Duodenal mucosa (tissue), 2 donors: Measurements from ENCODE around the gene USP30.
"Not testable (repeated sequence)": the region's sequence is repeated elsewhere in the genome, so short reads cannot be mapped to it uniquely, and the experiment has no call there.

Source experiments
- H3K27ac ChIP-seq: one replicate; pipeline ENCODE4 v1.7.0; 2013; ENCODE audit warnings: low read depth, low read length
- H3K27me3 ChIP-seq, 2 donors: one replicate each; pipeline ENCODE4 v1.7.0; 2013; ENCODE audit warnings: low read length in 2 of 2, control low read depth in 1 of 2; ENCODE audit not compliant: insufficient read depth in 2 of 2, control insufficient read depth in 1 of 2
- H3K36me3 ChIP-seq, 2 donors: one replicate each; pipeline ENCODE4 v1.7.0; 2013; ENCODE audit warnings: low read length in 2 of 2, control low read depth in 1 of 2; ENCODE audit not compliant: insufficient read depth in 2 of 2, control insufficient read depth in 1 of 2
- H3K4me1 ChIP-seq, 2 donors: one replicate each; pipeline ENCODE4 v1.7.0; 2013; ENCODE audit warnings: low read length in 2 of 2, control low read depth in 1 of 2; ENCODE audit not compliant: insufficient read depth in 2 of 2, control insufficient read depth in 1 of 2
- H3K4me3 ChIP-seq, 2 donors: one replicate each; pipeline ENCODE4 v1.7.0; 2013; ENCODE audit warnings: low read length in 2 of 2, low read depth in 1 of 2
- H3K9ac ChIP-seq, 2 donors: one replicate each; pipeline ENCODE4 v1.7.0; 2013; ENCODE audit warnings: low read length in 2 of 2, low read depth in 1 of 2
- H3K9me3 ChIP-seq, 2 donors: one replicate each; pipeline ENCODE4 v1.7.0; 2013; ENCODE audit warnings: low read length in 2 of 2, control low read depth in 1 of 2; ENCODE audit not compliant: control insufficient read depth in 1 of 2

USP30 gene

DNA sequence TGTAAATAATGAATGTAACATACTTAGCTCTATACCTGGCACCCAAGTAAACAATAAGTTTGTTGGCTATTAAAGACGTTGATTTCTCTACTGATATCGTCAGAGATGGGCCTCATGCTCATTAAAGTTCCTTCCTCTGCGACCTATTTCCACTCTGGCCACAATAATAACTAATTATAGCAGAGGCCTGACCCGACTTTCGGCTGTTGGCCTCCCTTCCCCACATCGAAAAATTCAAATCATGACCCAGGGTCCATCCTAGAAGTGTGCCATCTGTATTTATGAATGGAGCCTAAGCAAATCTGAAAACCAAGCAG is 321 bp upstream of the USP30 start:
- H3K27me3 ChIP-seq: no peaks in the 10 kb centered on the region
- peak overlapping the region; percentile 34 to 45 for H3K9ac ChIP-seq
- H3K4me3 ChIP-seq: peak overlapping the region; percentile 69 to 86
- no peaks in the 10 kb centered on the region for H3K36me3 ChIP-seq
- no peaks in the 10 kb centered on the region for H3K9me3 ChIP-seq
- peaks cover 4 to 17% of the 10 kb centered on the region in 2 donors for H3K4me1 ChIP-seq
- no peak overlapping the region for H3K27ac ChIP-seq

DNA sequence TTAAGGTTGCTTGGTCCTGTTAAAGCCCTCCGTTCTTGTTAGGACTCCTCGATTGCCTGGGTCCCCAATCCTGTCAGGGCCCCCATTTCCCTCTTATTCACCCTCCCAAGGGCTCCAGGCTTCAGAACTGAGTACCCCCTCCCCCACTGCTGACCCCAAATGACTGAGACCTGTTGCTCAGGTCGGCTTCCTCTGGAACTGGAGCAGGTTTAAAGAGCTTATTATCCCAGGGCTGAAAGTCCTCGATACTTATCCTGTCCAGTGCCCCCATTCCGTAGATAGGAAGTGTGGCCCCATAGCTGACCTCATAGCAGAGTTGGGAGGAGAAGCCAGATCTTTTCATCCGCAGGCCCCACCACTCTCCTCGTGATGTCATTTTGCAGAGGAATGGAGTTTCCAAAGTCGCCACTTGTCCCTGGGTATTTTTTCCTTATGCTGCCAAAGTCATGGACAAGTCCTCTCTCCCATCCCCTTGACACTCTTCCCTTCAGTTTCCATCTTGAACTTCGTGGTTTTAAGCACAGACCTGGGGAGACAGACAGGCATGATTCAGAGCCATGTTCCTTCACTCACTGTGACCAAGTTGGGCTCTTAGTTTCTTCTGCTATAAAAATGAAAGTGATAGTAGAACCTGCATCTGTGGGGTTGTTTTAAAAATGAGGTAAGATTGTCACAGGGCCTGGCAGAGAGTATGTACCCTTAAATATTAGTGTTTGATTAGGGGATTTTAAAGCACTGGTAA is 1.2 kb downstream of the USP30 start:
- peak overlapping the region; percentile 69 to 86 for H3K4me3 ChIP-seq
- H3K4me1 ChIP-seq: peaks cover 4 to 17% of the 10 kb centered on the region in 2 donors
- H3K9ac ChIP-seq: peak overlapping the region; percentile 45 to 97
- no peaks in the 10 kb centered on the region for H3K27me3 ChIP-seq
- H3K9me3 ChIP-seq: no peaks in the 10 kb centered on the region
- peaks cover under 1 to 10% of the 10 kb centered on the region in 2 donors for H3K36me3 ChIP-seq
- peak overlapping the region; percentile 71 for H3K27ac ChIP-seq

DNA sequence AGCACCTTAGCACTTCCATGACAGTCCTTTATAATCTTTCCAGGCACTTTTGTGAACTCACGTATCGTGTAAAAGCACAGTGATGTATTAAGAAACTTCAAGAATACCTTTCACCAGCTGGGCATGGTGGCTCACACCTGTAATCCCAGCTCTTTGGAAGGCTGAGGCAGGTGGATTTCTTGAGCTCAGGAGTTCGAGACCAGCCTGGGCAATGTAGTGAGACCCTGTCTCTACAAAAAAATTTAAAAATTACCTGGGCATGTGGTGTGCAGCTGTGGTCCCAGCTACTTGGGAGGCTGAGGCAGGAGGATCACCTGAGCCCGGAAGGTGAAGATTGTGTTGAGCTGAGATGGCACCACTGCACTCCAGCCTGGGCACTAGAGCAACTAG is 1.7 kb downstream of the USP30 start:
- peak overlapping the region; percentile 45 to 97 for H3K9ac ChIP-seq
- H3K4me1 ChIP-seq: peaks cover 4 to 17% of the 10 kb centered on the region in 2 donors
- H3K4me3 ChIP-seq: peak overlapping the region; percentile 69 to 86
- peak overlapping the region; percentile 71 for H3K27ac ChIP-seq
- not testable (repeated sequence) for H3K27me3 ChIP-seq, H3K9me3 ChIP-seq
- peaks cover 3 to 14% of the 10 kb centered on the region in 2 donors for H3K36me3 ChIP-seq

DNA sequence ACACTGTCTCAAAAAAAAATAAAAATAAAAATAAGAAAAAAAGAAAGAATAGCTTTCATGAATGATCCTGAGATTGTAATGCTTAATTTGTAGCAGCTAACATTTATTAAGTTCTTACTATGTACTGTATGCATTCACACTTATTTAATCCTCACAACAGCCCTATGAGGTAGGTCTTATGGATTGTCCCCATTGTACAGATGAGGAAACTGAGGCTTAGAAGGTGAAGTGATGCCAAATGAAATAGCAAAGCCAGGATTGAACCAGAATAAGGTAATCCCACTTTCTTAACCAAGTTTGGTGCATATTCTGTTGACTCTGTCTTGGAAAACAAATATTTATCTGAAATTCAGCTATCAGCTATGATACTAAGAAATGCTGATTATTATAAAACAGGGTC is 2.1 kb downstream of the USP30 start:
- Histone ChIP-seq H3K27ac (peak overlapping the region; percentile 71), H3K4me1 (peaks cover 4 to 17% of the 10 kb centered on the region in 2 donors), H3K36me3 (peaks cover 3 to 15% of the 10 kb centered on the region in 2 donors), H3K9me3 (no peaks in the 10 kb centered on the region), H3K9ac (no peak overlapping the region), H3K4me3 (peak overlapping the region in 1 of 2 donors; percentile 86), H3K27me3 (no peaks in the 10 kb centered on the region)

DNA sequence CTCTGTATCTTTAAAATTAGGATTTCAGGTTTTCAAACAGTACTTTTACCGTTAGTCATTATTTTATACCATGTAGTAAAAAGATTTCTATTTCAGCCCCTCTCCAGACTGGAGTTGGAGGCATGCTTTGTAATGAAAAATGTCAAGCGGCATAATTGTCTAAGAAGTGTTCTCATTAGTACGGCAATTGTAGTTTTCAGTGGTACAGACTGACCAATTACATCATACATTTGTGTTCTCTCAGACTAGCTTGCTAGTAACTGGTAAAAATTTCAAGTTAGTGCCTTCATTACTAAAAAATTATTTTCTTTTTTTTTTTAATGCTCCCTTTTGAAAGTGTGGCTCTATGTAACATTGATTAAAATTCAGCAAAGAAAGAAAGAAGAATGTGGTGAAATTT is 4.5 kb downstream of the USP30 start:
- peaks cover 4 to 15% of the 10 kb centered on the region in 2 donors for H3K4me1 ChIP-seq
- no peak overlapping the region for H3K27ac ChIP-seq
- H3K9me3 ChIP-seq: no peaks in the 10 kb centered on the region
- no peaks in the 10 kb centered on the region for H3K27me3 ChIP-seq
- H3K4me3 ChIP-seq: no peak overlapping the region
- H3K36me3 ChIP-seq: peaks cover 3 to 20% of the 10 kb centered on the region in 2 donors
- H3K9ac ChIP-seq: no peak overlapping the region

DNA sequence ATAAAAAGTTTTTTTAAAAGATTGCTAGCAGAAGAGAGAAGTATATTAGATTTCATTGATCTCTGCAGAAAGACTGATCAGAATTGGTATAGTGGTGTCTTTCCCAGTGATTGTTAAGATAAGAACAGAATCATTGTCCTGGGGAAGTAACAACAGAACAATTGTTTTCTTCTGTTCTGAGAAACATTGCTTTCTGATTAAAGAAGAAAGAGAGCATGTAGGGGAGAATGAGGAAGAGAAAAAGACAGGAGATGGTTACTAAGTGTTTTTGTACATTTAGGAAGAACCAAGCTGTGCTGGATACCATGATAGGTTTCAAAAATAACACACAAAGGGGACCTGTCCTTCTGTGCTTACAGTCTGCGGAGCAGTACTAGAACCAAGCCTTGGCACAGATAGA is 5.0 kb downstream of the USP30 start:
- Histone ChIP-seq H3K9ac (no peak overlapping the region), H3K4me1 (peaks cover 4 to 12% of the 10 kb centered on the region in 2 donors), H3K4me3 (no peak overlapping the region), H3K36me3 (peaks cover 3 to 20% of the 10 kb centered on the region in 2 donors), H3K27ac (no peak overlapping the region), H3K9me3 (no peaks in the 10 kb centered on the region), H3K27me3 (no peaks in the 10 kb centered on the region)

DNA sequence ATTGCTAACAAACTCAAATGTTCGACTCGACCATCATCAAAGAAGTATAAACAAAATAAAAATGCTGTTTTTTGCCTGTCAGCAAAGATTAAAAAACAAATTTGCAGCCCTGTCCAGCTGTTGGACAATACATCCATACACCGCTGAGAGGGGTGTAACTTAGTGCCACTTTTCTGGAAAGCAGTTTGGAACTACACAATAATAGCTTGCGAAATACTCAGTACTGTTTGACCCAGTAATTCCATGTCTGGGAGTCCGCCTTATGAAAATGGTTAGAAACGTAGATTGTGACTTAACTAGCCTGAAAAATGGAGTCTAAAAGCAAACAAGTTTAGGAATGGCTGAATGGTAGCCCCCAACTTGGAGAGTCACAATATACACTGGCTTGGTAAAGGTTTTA is 6.4 kb downstream of the USP30 start:
- H3K27ac ChIP-seq: no peak overlapping the region
- H3K4me1 ChIP-seq: peaks cover 3 to 4% of the 10 kb centered on the region in 2 donors
- H3K9me3 ChIP-seq: no peaks in the 10 kb centered on the region
- no peaks in the 10 kb centered on the region for H3K27me3 ChIP-seq
- H3K36me3 ChIP-seq: peaks cover 3 to 20% of the 10 kb centered on the region in 2 donors
- H3K9ac ChIP-seq: no peak overlapping the region
- no peak overlapping the region for H3K4me3 ChIP-seq

DNA sequence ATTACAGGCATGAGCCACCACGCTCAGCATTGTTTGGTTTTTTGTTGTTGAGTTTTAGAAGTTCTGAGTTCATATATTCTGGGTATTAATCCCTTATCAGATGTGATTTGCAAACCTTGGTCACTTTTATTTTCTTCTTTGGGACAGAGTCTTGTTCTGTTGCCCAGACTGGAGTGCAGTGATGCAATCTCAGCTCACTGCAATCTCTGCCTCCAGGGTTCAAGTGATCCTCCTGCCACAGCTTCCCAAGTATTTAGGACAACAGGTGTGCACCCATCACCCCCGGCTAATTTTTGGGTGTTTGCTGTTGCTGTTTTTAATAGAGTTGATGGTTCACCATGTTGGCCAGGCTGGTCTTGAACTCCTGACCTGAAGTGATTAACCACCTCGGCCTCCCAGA is 11.8 kb downstream of the USP30 start:
- H3K27me3 ChIP-seq: no peaks in the 10 kb centered on the region
- peaks cover 17 to 20% of the 10 kb centered on the region in 2 donors for H3K4me1 ChIP-seq
- no peak overlapping the region for H3K4me3 ChIP-seq
- no peak overlapping the region for H3K27ac ChIP-seq
- H3K36me3 ChIP-seq: peaks cover 6 to 10% of the 10 kb centered on the region in 2 donors
- no peaks in the 10 kb centered on the region for H3K9me3 ChIP-seq
- no peak overlapping the region for H3K9ac ChIP-seq

DNA sequence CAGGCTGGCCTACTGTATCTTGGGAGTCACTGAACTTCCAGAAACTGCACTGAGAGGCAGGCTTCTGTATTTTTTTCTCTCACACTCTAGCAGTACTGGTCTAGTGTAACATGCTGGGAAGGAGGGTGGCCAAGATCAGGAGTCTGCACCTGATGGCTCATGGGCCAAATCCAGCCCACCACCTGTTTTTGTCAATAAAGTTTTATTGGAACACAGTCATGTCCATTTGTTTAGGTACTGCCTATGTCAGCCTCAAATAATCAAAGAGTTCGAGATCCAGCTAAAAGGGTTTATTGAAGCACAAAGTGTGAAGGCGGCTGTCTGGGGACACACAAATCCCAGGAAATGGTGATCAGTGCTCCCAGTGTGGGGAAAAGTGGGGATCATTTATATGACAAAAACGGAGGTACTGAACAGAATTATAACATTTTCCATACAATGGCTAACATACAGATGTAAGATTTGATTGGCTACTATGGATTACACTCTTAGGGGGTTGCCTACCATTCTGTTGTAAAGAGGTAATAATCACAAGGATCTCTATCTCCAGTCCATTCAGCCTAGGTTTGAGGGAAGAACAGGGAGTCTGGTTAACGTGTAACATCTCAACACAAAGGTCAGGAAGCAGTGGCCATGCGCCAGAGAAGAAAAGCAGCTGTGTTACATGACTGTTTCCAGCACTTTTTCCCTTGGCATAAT is 12.9 kb downstream of the USP30 start:
- peak overlapping the region in 1 of 2 donors; percentile 13 for H3K4me3 ChIP-seq
- H3K27me3 ChIP-seq: no peaks in the 10 kb centered on the region
- no peaks in the 10 kb centered on the region for H3K9me3 ChIP-seq
- no peak overlapping the region for H3K9ac ChIP-seq
- peaks cover 17 to 20% of the 10 kb centered on the region in 2 donors for H3K4me1 ChIP-seq
- H3K27ac ChIP-seq: no peak overlapping the region
- peaks cover 4 to 6% of the 10 kb centered on the region in 2 donors for H3K36me3 ChIP-seq

DNA sequence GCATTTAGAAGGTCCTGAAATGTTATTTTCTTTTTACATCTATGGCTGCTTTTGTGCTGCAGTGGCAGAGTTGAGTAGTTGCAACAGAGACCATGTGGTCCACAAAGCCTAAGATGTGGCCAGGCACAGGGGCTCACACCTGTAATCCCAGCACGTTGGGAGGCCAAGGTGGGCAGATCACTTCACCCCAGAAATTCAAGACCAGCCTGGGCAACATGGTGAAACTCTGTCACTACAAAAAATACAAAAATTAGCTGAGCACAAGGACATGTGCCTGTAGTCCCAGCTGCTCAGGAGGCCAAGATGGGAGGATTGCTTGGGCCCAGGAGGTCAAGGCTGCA is 13.4 kb downstream of the USP30 start:
- Histone ChIP-seq H3K36me3 (peaks cover 4 to 6% of the 10 kb centered on the region in 2 donors), H3K9ac (no peak overlapping the region)

More for the DNA sequence above, 13.4 kb downstream of the USP30 start:
- H3K4me1 ChIP-seq: peaks cover 17 to 20% of the 10 kb centered on the region in 2 donors
- no peak overlapping the region for H3K27ac ChIP-seq
- no peaks in the 10 kb centered on the region for H3K9me3 ChIP-seq
- H3K4me3 ChIP-seq: no peak overlapping the region
- no peaks in the 10 kb centered on the region for H3K27me3 ChIP-seq
